Measurements from ENCODE around the gene SPATA31A6.
"Not testable (repeated sequence)": the region's sequence is repeated elsewhere in the genome, so short reads cannot be mapped to it uniquely, and the experiment has no call there.

DNA sequence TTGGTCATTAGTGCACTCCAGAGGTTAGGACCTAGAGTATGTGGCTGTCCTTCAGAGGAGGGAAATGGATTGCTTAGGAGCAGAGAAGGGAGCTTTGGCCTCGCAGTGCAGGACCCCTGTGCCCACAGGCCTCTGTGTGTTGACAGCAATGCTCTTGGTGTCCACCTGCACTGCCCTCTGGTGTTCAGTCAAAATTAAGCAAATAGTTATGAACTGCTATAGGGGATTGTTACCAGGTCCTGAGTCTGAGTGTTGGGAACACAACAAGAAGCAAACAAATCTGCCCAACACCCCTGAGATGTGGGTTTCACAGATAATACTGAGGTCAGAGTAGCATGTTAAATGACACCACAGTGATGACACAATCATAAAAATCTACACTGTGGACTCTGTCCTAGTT, 23.2 kb upstream of the SPATA31A6 start:
- not testable (repeated sequence) for TF ChIP-seq EZH2 (IDR thresholded peaks at IDR 0.05; ENCODE audit: low read length, unreplicated experiment); EZH2phosphoT487 (IDR thresholded peaks at IDR 0.05; ENCODE audit: borderline replicate concordance, low read length)
- TF ChIP-seq, protein P1, sequence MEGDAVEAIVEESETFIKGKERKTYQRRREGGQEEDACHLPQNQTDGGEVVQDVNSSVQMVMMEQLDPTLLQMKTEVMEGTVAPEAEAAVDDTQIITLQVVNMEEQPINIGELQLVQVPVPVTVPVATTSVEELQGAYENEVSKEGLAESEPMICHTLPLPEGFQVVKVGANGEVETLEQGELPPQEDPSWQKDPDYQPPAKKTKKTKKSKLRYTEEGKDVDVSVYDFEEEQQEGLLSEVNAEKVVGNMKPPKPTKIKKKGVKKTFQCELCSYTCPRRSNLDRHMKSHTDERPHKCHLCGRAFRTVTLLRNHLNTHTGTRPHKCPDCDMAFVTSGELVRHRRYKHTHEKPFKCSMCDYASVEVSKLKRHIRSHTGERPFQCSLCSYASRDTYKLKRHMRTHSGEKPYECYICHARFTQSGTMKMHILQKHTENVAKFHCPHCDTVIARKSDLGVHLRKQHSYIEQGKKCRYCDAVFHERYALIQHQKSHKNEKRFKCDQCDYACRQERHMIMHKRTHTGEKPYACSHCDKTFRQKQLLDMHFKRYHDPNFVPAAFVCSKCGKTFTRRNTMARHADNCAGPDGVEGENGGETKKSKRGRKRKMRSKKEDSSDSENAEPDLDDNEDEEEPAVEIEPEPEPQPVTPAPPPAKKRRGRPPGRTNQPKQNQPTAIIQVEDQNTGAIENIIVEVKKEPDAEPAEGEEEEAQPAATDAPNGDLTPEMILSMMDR (conservative IDR thresholded peaks at IDR 0.05; ENCODE audit: low read depth, low read length): peak; percentile 37; the same call in 1 of the 2 replicates
